Urothelium cell line (cell line): ENCODE results near the gene OR51A2.
"Not testable (repeated sequence)": the region's sequence is repeated elsewhere in the genome, so short reads cannot be mapped to it uniquely, and the experiment has no call there.

Experiments
- DNase-seq: peaks from one replicate; pipeline ENCODE4 v3.0.0; 2011; ENCODE audit warnings: low spot score, mixed read lengths
- FAIRE-seq: peaks from 2 replicates; lab custom pipeline; 2011; peaks lifted over from hg19 to GRCh38; lab: Jason Lieb, UNC

Gene OR51A2

GRCh38 chr11:4955613-4956012, at the start of gene OR51A2:
TSS of gene OR51A2 (minus strand) at chr11:4955713. CDS start at chr11:4955713, 0 bp downstream.
- not testable (repeated sequence) for FAIRE-seq, DNase-seq

GRCh38 chr11:5004424-5005274, 49.1 kb upstream of the OR51A2 start:
- no peak for FAIRE-seq
- peak; percentile 46 for DNase-seq

GRCh38 chr11:4994551-4994950, 39.0 kb upstream of the OR51A2 start, which contains the start of gene OR51L1:
TSS of gene OR51L1 (plus strand) at chr11:4994851. CDS start at chr11:4998983, 4,132 bp downstream.
- no peak for DNase-seq
- no peak for FAIRE-seq

GRCh38 chr11:4991060-4991459, 35.5 kb upstream of the OR51A2 start:
- FAIRE-seq (no peak), DNase-seq (no peak)

GRCh38 chr11:4983841-4984240, 28.3 kb upstream of the OR51A2 start:
- DNase-seq (no peak), FAIRE-seq (no peak)

- FAIRE-seq (no peak), DNase-seq (no peak)
These were observed 27.2 kb upstream of the OR51A2 start for GRCh38 chr11:4982678-4983077.

- FAIRE-seq (no peak), DNase-seq (no peak)
These were observed 23.5 kb upstream of the OR51A2 start for GRCh38 chr11:4979036-4979435.

- no peak for FAIRE-seq
These were observed 19.9 kb upstream of the OR51A2 start for GRCh38 chr11:4975436-4975835.

GRCh38 chr11:4962816-4963215, 7.3 kb upstream of the OR51A2 start:
- no peak for DNase-seq
- FAIRE-seq, result no peak

More at GRCh38 chr11:4975436-4975835, 19.9 kb upstream of the OR51A2 start:
- no peak for DNase-seq

GRCh38 chr11:4960877-4961276, 5.4 kb upstream of the OR51A2 start:
- FAIRE-seq (no peak), DNase-seq (no peak)

GRCh38 chr11:4957396-4957795, 1.9 kb upstream of the OR51A2 start:
- DNase-seq, result no peak
- no peak for FAIRE-seq

GRCh38 chr11:4947505-4947904, 8.0 kb downstream of the OR51A2 start, which contains the start of gene OR51A4:
TSS of gene OR51A4 (minus strand) at chr11:4947605. CDS start at chr11:4947100, 505 bp downstream.
- no peak for FAIRE-seq
- no peak for DNase-seq

- FAIRE-seq, result no peak
- no peak for DNase-seq
These were observed 18.8 kb downstream of the OR51A2 start for GRCh38 chr11:4936745-4937144.

- no peak for DNase-seq
- no peak for FAIRE-seq
These were observed 22.8 kb downstream of the OR51A2 start for GRCh38 chr11:4932751-4933150.

- FAIRE-seq (no peak), DNase-seq (no peak)
These were observed 28.9 kb downstream of the OR51A2 start for GRCh38 chr11:4926608-4927007.

GRCh38 chr11:4924239-4924638, 31.3 kb downstream of the OR51A2 start, which contains the start of gene OR51G1:
TSS of gene OR51G1 (minus strand) at chr11:4924339. CDS start at chr11:4924339, 0 bp downstream.
- FAIRE-seq (no peak), DNase-seq (no peak)

- no peak for FAIRE-seq
- DNase-seq, result no peak
These were observed 33.2 kb downstream of the OR51A2 start for GRCh38 chr11:4922304-4922703.

- DNase-seq (no peak), FAIRE-seq (no peak)
These were observed 33.7 kb downstream of the OR51A2 start for GRCh38 chr11:4921796-4922195.

GRCh38 chr11:4919250-4919649, 36.3 kb downstream of the OR51A2 start, which contains the start of gene OR51G2:
TSS of gene OR51G2 (minus strand) at chr11:4919350. CDS start at chr11:4915663, 3,687 bp downstream.
- no peak for FAIRE-seq
- DNase-seq, result no peak

GRCh38 chr11:4916581-4916980, 38.9 kb downstream of the OR51A2 start:
- DNase-seq (no peak), FAIRE-seq (no peak)
